Measurements from ENCODE around the gene ACAP3. TPM values are rescaled to one million over a fixed set of nuclear protein-coding genes. Genes with fewer than 3 reads are reported as not detected.

ACAP3 gene
- total and polyA plus RNA-seq, 2 experiments from 2014 or later = 8.1 to 31.9 TPM

GRCh38 chr1:1348420-1349255, 40.9 kb upstream of the ACAP3 start:
- no peaks in the 10 kb centered on the region for H3K9me2 ChIP-seq (ENCODE audit: insufficient read depth)
- no peak overlapping the region for H2AFZ ChIP-seq
- no peak overlapping the region for H3K27ac ChIP-seq (ENCODE audit: low read depth)
- Mint-ChIP-seq H3K36me3 (ENCODE audit: low read depth) (no peaks in the 10 kb centered on the region), H3K4me1 (peaks cover 25% of the 10 kb centered on the region), H3K27ac (no peak overlapping the region), H3K27me3 (ENCODE audit: insufficient read depth, low read depth, poor library complexity) (peaks cover 19% of the 10 kb centered on the region), H3K9me3 (no peaks in the 10 kb centered on the region), H3K4me3 (peak overlapping the region; percentile 78)
- H3K4me1 ChIP-seq (ENCODE audit: insufficient read depth) = peaks cover 25% of the 10 kb centered on the region
- peaks cover 9% of the 10 kb centered on the region for H3K27me3 ChIP-seq (ENCODE audit: insufficient read depth)
- peak overlapping the region; percentile 63 for H3K4me3 ChIP-seq
- peak overlapping the region; percentile 84 for H3K4me2 ChIP-seq
- H3K36me3 ChIP-seq (ENCODE audit: insufficient read depth) = no peaks in the 10 kb centered on the region
- peaks cover 14% of the 10 kb centered on the region for H3K79me2 ChIP-seq (replicated peaks; ENCODE audit: insufficient read depth)
- peaks cover 24% of the 10 kb centered on the region for H3F3A ChIP-seq (replicated peaks; ENCODE audit: low read depth)
- TF ChIP-seq NANOG (IDR thresholded peaks at IDR 0.05; ENCODE audit: borderline replicate concordance) (no peak), EZH2phosphoT487 (IDR thresholded peaks at IDR 0.05; ENCODE audit: unreplicated experiment) (no peak), ZNF462 (CRISPR knock-in tag; IDR thresholded peaks at IDR 0.05) (no peak), JUNB (IDR thresholded peaks at IDR 0.05; ENCODE audit: unreplicated experiment) (no peak), ZNF114 (CRISPR knock-in tag; IDR thresholded peaks at IDR 0.05) (no peak), EZH2 (IDR thresholded peaks at IDR 0.05; ENCODE audit: low read depth, unreplicated experiment) (no peak), POLR2AphosphoS5 (IDR thresholded peaks at IDR 0.05; ENCODE audit: low read depth) (peak; percentile 21; the same call in 1 of the 2 replicates), STAT1 (IDR thresholded peaks at IDR 0.05; ENCODE audit: unreplicated experiment) (no peak)
- no peak for ATAC-seq
- DNase-seq (ENCODE audit: low spot score) = peak; percentile 62
- H4K20me1 ChIP-seq (replicated peaks; ENCODE audit: insufficient read depth) = peaks cover 2% of the 10 kb centered on the region

Data from GM23338 (cell line).